ENCODE data around the gene EYA2. TPM values are rescaled to one million over a fixed set of nuclear protein-coding genes. Genes with fewer than 3 reads are reported as not detected.

EYA2 gene
- polyA plus RNA-seq, 6 donors from 2014 or later, result not detected

DNA sequence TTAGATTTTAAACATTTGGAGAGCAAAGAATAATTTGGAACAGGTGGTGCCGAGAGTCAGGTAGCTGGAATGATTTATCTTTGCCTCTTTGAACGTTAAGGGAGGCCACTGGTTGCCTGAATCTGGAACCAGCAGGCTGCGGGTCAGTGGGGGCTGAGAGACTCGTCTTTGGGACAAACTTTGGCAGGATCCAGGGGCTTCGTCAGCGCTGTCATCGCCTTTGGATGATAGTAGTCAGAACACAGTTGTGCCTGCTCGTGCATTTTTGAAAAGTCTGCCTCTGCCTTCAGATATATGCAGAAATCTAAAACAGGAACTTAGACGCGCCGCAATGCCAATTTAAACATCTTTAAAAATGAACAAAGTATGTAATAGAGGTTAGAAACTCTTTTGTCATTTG, 5.0 kb downstream of the EYA2 start:
- Mint-ChIP-seq H3K27me3 (peaks cover 37 to 54% (median 44%) of the 10 kb centered on the region in 3 donors), H3K4me1 (peaks cover 0 to 3% (median 0%) of the 10 kb centered on the region in 3 donors), H3K9me3 (peaks cover 0 to 2% (median 0%) of the 10 kb centered on the region in 7 donors), H3K36me3 (no peaks in the 10 kb centered on the region), H3K27ac (no peak overlapping the region), H3K4me3 (no peak overlapping the region)
- DNase-seq (no peak), ATAC-seq (ENCODE audit: low read depth in 2 of 2) (no peak)

DNA sequence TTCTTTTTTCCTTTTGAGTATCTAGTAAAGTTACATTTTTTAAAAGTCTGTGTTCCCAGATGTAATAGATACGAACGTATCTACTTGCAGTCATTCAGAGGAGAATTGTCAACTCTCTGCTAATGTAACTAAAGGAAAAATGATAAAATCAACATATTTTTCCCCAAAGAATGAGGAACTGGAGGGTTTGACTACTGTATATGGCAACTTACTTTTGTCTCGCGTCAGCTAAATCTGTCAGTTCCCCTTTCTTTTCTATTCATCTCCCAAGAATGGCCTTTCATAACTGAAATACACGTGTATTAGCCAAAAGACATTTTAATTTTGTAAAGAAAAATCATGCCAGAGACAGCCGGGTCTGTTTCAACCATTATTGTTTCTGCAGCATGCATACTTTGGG, 5.4 kb downstream of the EYA2 start:
- Mint-ChIP-seq H3K9me3 (peaks cover 0 to 2% (median 0%) of the 10 kb centered on the region in 7 donors), H3K27me3 (peaks cover 36 to 54% (median 44%) of the 10 kb centered on the region in 3 donors), H3K4me3 (no peak overlapping the region), H3K27ac (no peak overlapping the region), H3K36me3 (no peaks in the 10 kb centered on the region), H3K4me1 (peaks cover 0 to 3% (median 0%) of the 10 kb centered on the region in 3 donors)
- DNase-seq, result no peak
- ATAC-seq (ENCODE audit: low read depth in 2 of 2), result no peak

DNA sequence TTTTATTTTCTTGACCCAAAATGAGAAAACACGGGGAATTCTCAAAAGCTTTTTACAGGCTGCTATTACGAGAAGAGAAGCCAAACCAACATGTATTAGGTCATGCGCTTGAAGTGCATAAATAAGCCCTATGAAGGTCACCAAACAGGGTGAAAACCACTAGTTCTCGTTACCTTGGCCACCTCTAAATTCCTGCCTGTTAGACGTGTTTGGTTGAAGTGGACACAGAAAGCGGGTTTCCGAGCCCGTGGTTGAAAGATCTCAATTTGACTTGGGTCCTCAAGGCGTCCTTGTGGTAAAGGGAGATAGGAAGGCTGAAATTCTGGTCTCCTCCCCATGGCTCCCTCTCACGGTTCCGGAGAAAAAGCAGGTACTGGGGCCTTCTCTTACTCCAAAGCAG, 6.2 kb downstream of the EYA2 start:
- DNase-seq, result no peak
- H3K4me1 Mint-ChIP-seq, result no peaks in the 10 kb centered on the region
- no peak overlapping the region for H3K4me3 Mint-ChIP-seq
- no peaks in the 10 kb centered on the region for H3K36me3 Mint-ChIP-seq
- ATAC-seq (ENCODE audit: low read depth in 2 of 2), result no peak
- no peak overlapping the region for H3K27ac Mint-ChIP-seq
- H3K9me3 Mint-ChIP-seq, result peaks cover 0 to 2% (median 0%) of the 10 kb centered on the region in 7 donors
- peaks cover 29 to 47% (median 44%) of the 10 kb centered on the region in 3 donors for H3K27me3 Mint-ChIP-seq

DNA sequence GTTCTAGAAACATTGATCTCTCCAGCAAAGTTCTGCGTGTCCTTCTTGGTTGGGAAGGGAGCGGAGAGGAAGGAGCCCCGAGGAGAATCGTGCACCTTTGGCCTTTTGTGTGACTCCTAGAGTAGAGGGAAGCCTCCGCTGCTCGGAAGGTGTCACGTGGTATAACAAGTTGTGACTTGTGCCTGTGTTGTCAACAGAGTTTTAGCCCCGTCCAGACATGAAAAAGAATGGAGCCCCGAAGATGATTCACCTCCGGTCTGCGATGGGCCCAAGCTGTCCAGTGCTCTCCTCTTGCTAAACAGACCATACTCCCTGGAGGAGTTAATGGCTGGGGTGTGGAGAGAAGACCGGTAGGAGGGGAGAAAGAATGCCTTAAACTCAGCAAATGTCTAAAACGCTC, 7.0 kb downstream of the EYA2 start:
- Mint-ChIP-seq H3K4me3 (no peak overlapping the region), H3K27me3 (peaks cover 21 to 39% (median 37%) of the 10 kb centered on the region in 3 donors), H3K36me3 (no peaks in the 10 kb centered on the region), H3K4me1 (no peaks in the 10 kb centered on the region), H3K27ac (no peak overlapping the region), H3K9me3 (peaks cover 0 to 2% (median 0%) of the 10 kb centered on the region in 7 donors)
- ATAC-seq (ENCODE audit: low read depth in 2 of 2) (no peak), DNase-seq (no peak)

DNA sequence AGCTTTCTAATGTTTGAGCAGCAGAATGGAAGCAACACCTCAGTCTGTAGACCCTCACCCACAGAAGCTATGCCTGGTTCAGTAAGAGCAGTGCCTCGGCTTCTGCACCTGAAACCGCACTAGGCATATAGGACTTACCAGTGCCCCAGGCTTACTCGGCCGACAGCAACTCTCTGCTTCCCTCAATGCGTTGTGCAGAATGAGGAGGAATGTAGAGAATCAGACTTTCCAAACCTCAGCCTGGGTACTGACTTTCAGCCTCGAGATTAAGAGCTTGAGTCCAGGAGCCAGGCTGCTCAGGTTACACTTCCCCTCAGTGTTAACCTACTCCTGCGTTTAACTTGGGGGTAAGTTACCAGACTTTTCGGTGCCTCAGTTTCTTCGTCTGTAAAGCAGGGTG, 8.6 kb downstream of the EYA2 start:
- Mint-ChIP-seq H3K4me3 (no peak overlapping the region), H3K36me3 (no peaks in the 10 kb centered on the region), H3K9me3 (peaks cover 0 to 3% (median 0%) of the 10 kb centered on the region in 7 donors), H3K27ac (no peak overlapping the region), H3K27me3 (peaks cover 5 to 30% (median 28%) of the 10 kb centered on the region in 3 donors), H3K4me1 (no peaks in the 10 kb centered on the region)
- ATAC-seq (ENCODE audit: low read depth in 2 of 2), result no peak
- no peak for DNase-seq

DNA sequence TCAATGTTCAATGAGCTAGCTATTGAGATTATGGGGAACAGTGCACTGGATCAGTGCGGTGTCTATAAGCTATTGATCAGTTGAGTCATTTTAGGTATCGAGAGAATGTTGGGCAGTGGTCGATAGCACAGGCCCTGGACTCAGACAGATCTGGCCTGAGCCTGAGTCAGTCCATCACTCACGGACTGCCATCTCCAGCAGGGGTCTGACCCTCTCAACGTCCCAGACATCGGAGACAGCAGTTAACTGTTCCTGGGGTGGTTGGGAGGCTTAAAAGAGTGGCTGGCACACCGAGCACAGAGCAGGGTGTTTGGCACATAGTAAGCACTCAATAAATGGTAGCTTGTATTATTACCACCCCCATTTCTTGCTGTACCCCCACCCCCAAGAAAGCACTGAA, 9.3 kb downstream of the EYA2 start:
- Mint-ChIP-seq H3K9me3 (peaks cover 0 to 3% (median 0%) of the 10 kb centered on the region in 7 donors), H3K36me3 (no peaks in the 10 kb centered on the region), H3K27me3 (peaks cover 3 to 26% (median 23%) of the 10 kb centered on the region in 3 donors), H3K4me3 (no peak overlapping the region), H3K4me1 (no peaks in the 10 kb centered on the region), H3K27ac (no peak overlapping the region)
- DNase-seq (no peak), ATAC-seq (ENCODE audit: low read depth in 2 of 2) (no peak)

DNA sequence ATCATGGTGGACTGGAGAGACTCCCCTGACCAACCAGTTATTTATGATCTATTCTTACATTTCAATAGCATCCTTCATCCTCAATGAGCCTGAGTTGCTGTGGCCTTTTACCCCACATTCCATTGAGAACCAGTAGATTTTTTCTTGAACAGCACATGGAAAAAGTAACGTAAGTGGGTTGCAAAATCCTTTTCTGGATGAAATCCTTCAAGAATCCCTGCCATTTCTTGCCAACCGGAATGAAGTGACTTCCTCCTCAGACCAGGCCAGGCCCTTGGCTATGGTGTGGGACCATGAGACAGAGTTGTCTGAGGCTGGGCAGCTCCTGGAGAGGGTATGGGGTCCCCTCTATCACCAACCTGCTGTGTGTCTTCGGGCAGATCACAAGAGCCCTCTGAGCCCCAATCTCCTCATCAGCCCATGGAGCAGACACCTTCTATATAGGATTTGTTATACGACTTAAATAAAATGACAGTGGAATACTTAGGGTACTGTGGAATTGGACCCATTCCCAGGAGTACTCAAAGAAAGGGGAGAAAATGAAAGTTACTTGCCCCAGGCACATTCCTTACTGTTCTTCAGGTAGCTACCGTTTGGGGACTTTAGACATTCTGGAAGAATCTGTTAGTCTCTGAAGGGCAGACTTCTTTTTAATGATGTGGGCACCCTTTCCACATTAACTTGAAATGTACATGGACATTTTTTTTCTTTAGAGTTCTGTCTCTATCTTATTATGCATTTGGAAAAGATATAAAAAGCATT, 10.9 kb downstream of the EYA2 start:
- peak overlapping the region in 1 of 6 donors; percentile 10 for H3K27ac Mint-ChIP-seq
- no peaks in the 10 kb centered on the region for H3K36me3 Mint-ChIP-seq
- H3K4me1 Mint-ChIP-seq, result no peaks in the 10 kb centered on the region
- no peak overlapping the region for H3K4me3 Mint-ChIP-seq
- ATAC-seq (ENCODE audit: low read depth in 2 of 2) (no peak), DNase-seq (no peak)
- peaks cover 8 to 31% (median 13%) of the 10 kb centered on the region in 3 donors for H3K27me3 Mint-ChIP-seq
- H3K9me3 Mint-ChIP-seq, result peaks cover 0 to 3% (median 0%) of the 10 kb centered on the region in 7 donors

DNA sequence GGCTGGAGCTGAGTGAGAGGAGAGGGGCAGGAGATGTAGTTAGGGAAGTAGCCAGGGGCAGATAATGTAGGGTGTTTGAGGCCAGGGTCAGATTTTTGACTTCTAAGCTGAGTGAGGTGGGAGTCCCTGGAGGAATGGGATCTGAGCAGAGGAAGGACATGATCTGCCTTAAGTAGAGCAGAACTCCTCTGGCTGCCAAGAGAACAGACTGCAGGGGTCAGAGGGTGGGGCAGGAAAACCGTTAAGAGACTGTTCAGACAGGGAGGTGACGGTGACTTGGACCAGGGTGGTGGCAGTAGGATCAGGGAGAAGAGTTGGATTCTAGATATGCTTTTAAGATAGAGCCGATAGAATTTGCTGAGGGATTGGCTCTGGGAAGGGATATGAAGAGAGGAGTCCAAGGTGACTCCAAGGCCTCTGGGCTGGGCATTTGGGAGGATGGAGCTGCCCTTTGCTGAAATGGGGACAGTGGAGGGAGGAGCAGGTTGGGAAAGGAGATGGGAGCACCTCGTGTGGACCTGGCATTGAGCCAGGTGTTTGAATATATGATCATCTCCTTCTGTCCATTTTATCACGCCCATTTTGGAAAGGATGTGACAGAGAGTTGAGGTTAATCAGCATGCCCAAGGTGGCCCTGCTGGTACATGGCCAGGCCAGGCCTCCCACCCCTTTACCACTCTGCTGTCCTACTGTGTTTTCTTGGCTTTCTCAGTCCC, 18.8 kb downstream of the EYA2 start:
- no peak for ATAC-seq (ENCODE audit: low read depth in 2 of 2)
- Mint-ChIP-seq H3K4me3 (peak overlapping the region in 2 of 8 donors; percentile 8 to 22), H3K27me3 (peaks cover 14 to 29% (median 29%) of the 10 kb centered on the region in 3 donors), H3K27ac (no peak overlapping the region), H3K9me3 (peaks cover 0 to 7% (median 4%) of the 10 kb centered on the region in 7 donors), H3K4me1 (no peaks in the 10 kb centered on the region), H3K36me3 (no peaks in the 10 kb centered on the region)
- DNase-seq, result no peak

DNA sequence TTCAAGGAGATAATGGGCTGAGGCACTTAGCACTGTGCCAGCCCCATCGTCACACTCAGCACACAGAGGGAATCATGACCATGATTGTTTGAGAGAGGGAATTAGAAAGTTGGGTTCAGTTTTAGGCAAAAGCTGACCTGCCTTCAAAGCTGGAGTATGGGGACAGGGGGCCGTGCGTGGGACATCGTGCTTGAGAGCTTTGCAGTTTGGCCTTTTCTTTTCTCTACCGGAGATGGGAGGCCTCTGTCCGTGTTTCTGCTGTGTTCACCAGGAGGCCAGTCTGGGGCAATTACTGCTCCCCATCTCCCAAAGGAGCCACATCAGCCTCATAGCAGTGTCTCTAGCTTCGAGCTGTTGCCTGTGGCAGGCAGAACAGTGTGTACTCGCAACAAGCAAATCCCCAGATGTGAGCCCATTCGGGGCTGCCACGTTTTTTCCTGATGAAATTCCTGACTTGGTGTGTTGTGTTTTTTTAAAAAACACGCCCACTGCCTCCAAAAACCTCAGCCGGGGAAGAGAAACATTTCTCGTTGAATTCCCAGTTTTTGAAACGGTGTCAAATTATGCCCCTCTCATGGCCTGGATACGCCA, 20.2 kb downstream of the EYA2 start:
- Mint-ChIP-seq H3K4me3 (no peak overlapping the region), H3K27ac (no peak overlapping the region), H3K27me3 (peaks cover 17 to 23% (median 21%) of the 10 kb centered on the region in 3 donors), H3K9me3 (peaks cover 3 to 11% (median 6%) of the 10 kb centered on the region in 7 donors), H3K4me1 (no peaks in the 10 kb centered on the region), H3K36me3 (no peaks in the 10 kb centered on the region)
- ATAC-seq (ENCODE audit: low read depth in 2 of 2) (no peak), DNase-seq (no peak)

DNA sequence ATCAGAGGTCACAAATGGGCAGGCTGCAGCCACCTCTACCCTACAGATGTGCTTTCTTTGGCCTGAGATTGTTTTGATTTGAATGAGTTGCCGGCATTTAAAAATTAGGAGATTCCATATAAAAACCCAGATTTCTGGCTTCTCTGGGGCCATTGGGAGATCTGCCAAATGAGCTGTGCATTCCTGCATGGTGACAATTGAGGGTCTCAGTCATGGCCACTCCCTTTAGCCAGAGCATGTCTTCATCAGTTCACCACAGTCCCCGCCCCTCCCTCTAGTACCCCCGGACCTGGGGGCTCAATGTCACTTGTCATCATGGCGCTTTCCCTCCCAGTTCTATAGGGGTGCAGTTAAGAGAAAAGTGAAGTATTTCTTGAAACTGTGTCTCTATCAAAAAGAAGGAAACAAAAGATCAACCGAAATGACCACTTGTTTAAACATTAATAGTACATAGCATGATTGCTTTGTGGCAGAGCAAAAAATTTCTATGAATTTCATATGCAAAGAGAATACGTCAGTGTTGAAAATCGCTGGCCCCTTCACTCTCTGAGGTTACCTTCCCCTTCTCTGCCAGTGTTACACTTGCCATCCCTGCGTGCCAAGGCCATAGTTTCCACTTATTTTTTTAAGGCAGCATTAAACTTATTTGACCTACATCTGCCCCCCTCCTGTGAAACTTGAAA, 21.1 kb downstream of the EYA2 start:
- DNase-seq, result no peak
- Mint-ChIP-seq H3K36me3 (no peaks in the 10 kb centered on the region), H3K4me3 (no peak overlapping the region), H3K27me3 (peaks cover 15 to 24% (median 21%) of the 10 kb centered on the region in 3 donors), H3K4me1 (no peaks in the 10 kb centered on the region), H3K9me3 (peaks cover 3 to 11% (median 4%) of the 10 kb centered on the region in 7 donors), H3K27ac (no peak overlapping the region)
- no peak for ATAC-seq (ENCODE audit: low read depth in 2 of 2)

DNA sequence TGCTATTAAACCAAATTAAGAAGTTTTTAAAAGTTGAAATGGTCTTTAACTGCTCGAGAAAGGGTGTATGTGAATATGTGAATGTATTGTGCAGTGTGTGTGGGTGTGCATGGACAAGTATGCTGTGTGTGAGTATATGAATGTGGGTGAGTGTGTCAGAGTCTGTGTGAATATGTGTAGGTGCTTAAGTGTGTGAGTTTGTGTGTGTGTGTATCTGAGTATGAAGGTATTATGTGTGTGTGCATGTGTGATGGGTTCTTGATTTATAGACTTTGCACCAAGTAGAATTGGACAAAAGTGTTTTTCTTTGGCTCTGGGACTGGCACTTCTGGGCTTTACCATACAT, 21.6 kb downstream of the EYA2 start:
- no peak for DNase-seq
- Mint-ChIP-seq H3K4me3 (no peak overlapping the region), H3K4me1 (no peaks in the 10 kb centered on the region), H3K9me3 (peaks cover 3 to 11% (median 4%) of the 10 kb centered on the region in 7 donors), H3K27me3 (peaks cover 15 to 26% (median 24%) of the 10 kb centered on the region in 3 donors), H3K27ac (peak overlapping the region in 1 of 6 donors; percentile 3), H3K36me3 (no peaks in the 10 kb centered on the region)
- no peak for ATAC-seq (ENCODE audit: low read depth in 2 of 2)

DNA sequence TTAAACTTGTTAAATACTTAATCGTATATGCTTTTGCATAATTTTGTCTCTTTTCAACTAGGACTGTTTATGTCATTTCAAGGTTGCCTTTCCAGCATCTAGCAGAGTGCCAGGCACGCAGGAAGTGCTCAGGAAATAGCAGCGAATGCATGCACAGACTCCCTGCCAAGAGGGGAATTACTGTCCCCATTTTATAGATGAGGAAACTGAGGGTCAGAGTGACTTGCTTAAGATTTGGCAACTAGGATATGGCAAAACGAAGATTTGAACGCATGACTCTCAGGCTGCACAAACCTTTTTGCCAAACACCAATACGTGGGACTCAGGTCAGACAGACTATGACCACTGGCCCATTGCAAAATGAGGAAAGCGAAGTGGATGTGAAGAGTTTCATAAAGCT, 22.5 kb downstream of the EYA2 start:
- Mint-ChIP-seq H3K9me3 (peaks cover 2 to 11% (median 4%) of the 10 kb centered on the region in 7 donors), H3K27ac (no peak overlapping the region), H3K36me3 (no peaks in the 10 kb centered on the region), H3K27me3 (peaks cover 15 to 29% (median 28%) of the 10 kb centered on the region in 3 donors), H3K4me1 (no peaks in the 10 kb centered on the region), H3K4me3 (no peak overlapping the region)
- no peak for ATAC-seq (ENCODE audit: low read depth in 2 of 2)
- no peak for DNase-seq

DNA sequence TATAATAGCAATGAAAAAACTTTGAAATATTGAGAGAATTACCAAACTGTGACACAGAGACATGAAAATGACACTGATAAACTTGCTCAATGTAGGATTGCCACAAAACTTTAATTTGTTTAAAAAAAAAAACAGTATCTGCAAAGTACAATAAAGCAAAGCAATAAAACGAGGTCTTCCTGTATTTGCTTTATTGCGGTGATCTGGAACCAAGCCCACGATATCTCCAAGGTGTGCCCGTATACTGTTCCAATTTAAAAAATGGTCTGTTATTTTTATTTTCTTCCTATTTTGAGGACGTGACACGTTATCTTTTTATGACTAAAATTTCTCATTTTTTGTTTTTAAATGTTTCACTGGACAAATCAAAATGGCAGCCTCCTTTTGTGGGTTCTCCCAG, 25.5 kb downstream of the EYA2 start:
- no peaks in the 10 kb centered on the region for H3K4me1 Mint-ChIP-seq
- DNase-seq, result no peak
- no peaks in the 10 kb centered on the region for H3K36me3 Mint-ChIP-seq
- peaks cover 0 to 11% (median 0%) of the 10 kb centered on the region in 7 donors for H3K9me3 Mint-ChIP-seq
- H3K4me3 Mint-ChIP-seq, result no peak overlapping the region
- H3K27ac Mint-ChIP-seq, result no peak overlapping the region
- ATAC-seq (ENCODE audit: low read depth in 2 of 2), result no peak
- peaks cover 16 to 40% (median 31%) of the 10 kb centered on the region in 3 donors for H3K27me3 Mint-ChIP-seq

Data from naive B cell (primary cell).